HepG2 (cell line): ENCODE results near the gene NT5DC1. TPM values are rescaled to one million over a fixed set of nuclear protein-coding genes. Genes with fewer than 3 reads are reported as not detected.

Source experiments
- ATAC-seq: fragments of 200-7000 bp; cut with Tn5 transposase; 3 replicates; pipeline ENCODE4 v1.9.1; 2020; ENCODE audit warnings: mild to moderate bottlenecking, moderate library complexity
- BruUV-seq: library from RNA; stranded (reverse); fragments of 400-500 nt; replicated peaks from 2 replicates; lab custom pipeline; 2021; lab: Mats Ljungman, UMichigan
- CTCF ChIA-PET: fragments of 300-600 bp; formaldehyde crosslinking; extraction: SDS; loops from one replicate; lab custom pipeline; 2021; ENCODE audit warnings: low total read pairs, inconsistent platforms, low intra/inter-chr PET ratio; lab: Yijun Ruan, JAX
- POLR2A ChIA-PET: fragments of 350-600 bp; sonication (Branson Sonifier 250); formaldehyde crosslinking; loops from one replicate; lab custom pipeline; 2020; ENCODE audit warnings: antibody characterized with exemption, inconsistent platforms; lab: Yijun Ruan, JAX
- DNase-seq: peaks from one replicate; pipeline ENCODE4 v3.0.0-alpha.2; 2015; ENCODE audit warnings: low spot score
- FAIRE-seq: peaks from 3 replicates; lab custom pipeline; 2011; peaks lifted over from hg19 to GRCh38; lab: Jason Lieb, UNC
- H2AFZ ChIP-seq: one replicate; pipeline ENCODE4 v1.6.1; 2011; ENCODE audit warnings: low read length, inconsistent platforms
- H3K27ac ChIP-seq: fragments of 300-600 bp; 3 replicates; pipeline ENCODE4 v1.8.0; 2011; ENCODE audit warnings: mixed run types, mild to moderate bottlenecking, mixed read lengths, low read length, inconsistent platforms; ENCODE audit not compliant: insufficient read depth; ENCODE audit errors: extremely low read length
- H3K27me3 ChIP-seq, 2 experiments: fragments of 200-600 bp in 1 of 2; 2 replicates in 1 of 2; 3 replicates in 1 of 2; pipeline versions ENCODE4 v1.6.0 to v1.8.0; 2011; ENCODE audit warnings: low read length in 2 of 2, mild to moderate bottlenecking in 2 of 2, moderate library complexity in 2 of 2, inconsistent platforms in 1 of 2; ENCODE audit not compliant: insufficient read depth in 2 of 2, control insufficient read depth in 1 of 2
- H3K36me3 ChIP-seq, 2 experiments: fragments of 200-600 bp in 1 of 2; replicated peaks in 1 of 2; 2 replicates in 1 of 2; 3 replicates in 1 of 2; pipeline versions ENCODE4 v1.5.1 to v1.8.0; 2011; ENCODE audit warnings: low read length in 2 of 2, inconsistent platforms in 1 of 2; ENCODE audit not compliant: insufficient read depth in 2 of 2, control insufficient read depth in 1 of 2
- H3K4me1 ChIP-seq: 2 replicates; pipeline ENCODE4 v1.5.1; 2012; ENCODE audit warnings: low read length, inconsistent platforms; ENCODE audit not compliant: insufficient read depth
- H3K4me2 ChIP-seq: 2 replicates; pipeline ENCODE4 v1.6.0; 2011; ENCODE audit warnings: low read depth, low read length, inconsistent platforms
- H3K4me3 ChIP-seq, 3 experiments: fragments of 200-600 bp in 1 of 3; sonication (generic), shearing (Covaris generic) in 1 of 3; replicated peaks in 1 of 3; 2 replicates each; pipeline ENCODE4 v1.5.1; 2011 to 2016; ENCODE audit warnings: low read length in 3 of 3, inconsistent platforms in 2 of 3, low read depth in 2 of 3, mild to moderate bottlenecking in 2 of 3, control low read depth in 1 of 3, mixed read lengths in 1 of 3; ENCODE audit not compliant: insufficient read depth in 1 of 3
- H3K79me2 ChIP-seq: one replicate; pipeline ENCODE4 v1.6.1; 2011; ENCODE audit warnings: low read length, inconsistent platforms; ENCODE audit not compliant: insufficient read depth
- H3K9ac ChIP-seq: 2 replicates; pipeline ENCODE4 v1.6.0; 2011; ENCODE audit warnings: mild to moderate bottlenecking, low read depth, low read length, inconsistent platforms; ENCODE audit not compliant: insufficient read depth
- H3K9me3 ChIP-seq: 2 replicates; pipeline ENCODE4 v1.5.1; 2012; ENCODE audit warnings: mild to moderate bottlenecking, low read length
- H4K20me1 ChIP-seq: 2 replicates; pipeline ENCODE4 v1.6.0; 2011; ENCODE audit warnings: inconsistent platforms, mild to moderate bottlenecking, low read length, moderate library complexity; ENCODE audit not compliant: insufficient read depth
- CENPX ChIP-seq: sonication (generic); formaldehyde crosslinking; IDR thresholded peaks from 2 replicates; pipeline ENCODE4 v1.9.0; 2021; ENCODE audit warnings: mild to moderate bottlenecking, missing genetic modification reagents, moderate library complexity
- FOXA1 ChIP-seq, 2 experiments: fragments of 450-650 bp in 1 of 2; sonication (generic) in 1 of 2; formaldehyde crosslinking in 1 of 2; IDR thresholded peaks; 2 replicates each; pipeline versions ENCODE4 v1.4.0 to v1.6.1; 2016 to 2020; ENCODE audit warnings: missing genetic modification reagents in 1 of 2
- FOXP1 ChIP-seq, 2 experiments: fragments of 450-650 bp in 1 of 2; IDR thresholded peaks; 2 replicates each; pipeline ENCODE4 v1.6.1; 2017 to 2018; ENCODE audit warnings: antibody characterized with exemption in 1 of 2
- GABPA ChIP-seq, 2 experiments: IDR thresholded peaks; 2 replicates each; pipeline ENCODE4 v1.6.1; 2011 to 2016; ENCODE audit warnings: low read depth in 2 of 2, low read length in 1 of 2, missing biosample characterization in 1 of 2, missing genetic modification characterization in 1 of 2
- MAFG ChIP-seq: sonication (generic); formaldehyde crosslinking; IDR thresholded peaks from 2 replicates; pipeline ENCODE4 v1.5.1; 2020; ENCODE audit warnings: mild to moderate bottlenecking, missing genetic modification reagents
- MLXIP ChIP-seq: sonication (generic); formaldehyde crosslinking; IDR thresholded peaks from 2 replicates; pipeline ENCODE4 v1.9.0; 2021; ENCODE audit warnings: missing genetic modification reagents, borderline replicate concordance
- MTF1 ChIP-seq: sonication (generic); formaldehyde crosslinking; IDR thresholded peaks from 2 replicates; pipeline ENCODE4 v1.5.0; 2020; ENCODE audit warnings: missing genetic modification reagents
- PCBP1 ChIP-seq: fragments of 200-400 bp; formaldehyde crosslinking; IDR thresholded peaks from 2 replicates; pipeline ENCODE4 v1.6.1; 2017; ENCODE audit warnings: mild to moderate bottlenecking, low read depth, low read length, borderline replicate concordance
- SNAPC2 ChIP-seq: sonication (generic); formaldehyde crosslinking; IDR thresholded peaks from 2 replicates; pipeline ENCODE4 v1.8.1; 2022; ENCODE audit warnings: mild to moderate bottlenecking, missing genetic modification reagents
- SRSF4 ChIP-seq: fragments of 200-400 bp; formaldehyde crosslinking; IDR thresholded peaks from one replicate; pipeline ENCODE4 v1.6.1; 2018; ENCODE audit warnings: mild to moderate bottlenecking, low read depth, low read length, moderate library complexity; ENCODE audit not compliant: poor library complexity, severe bottlenecking
- XRCC5 ChIP-seq: fragments of 200-400 bp; formaldehyde crosslinking; optimal IDR thresholded peaks from 2 replicates; pipeline ENCODE3; 2017; ENCODE audit warnings: mild to moderate bottlenecking, low read length
- ZBTB38 ChIP-seq: sonication (generic); formaldehyde crosslinking; IDR thresholded peaks from 2 replicates; pipeline ENCODE4 v1.5.1; 2020; ENCODE audit warnings: mild to moderate bottlenecking, missing genetic modification reagents
- ZBTB46 ChIP-seq: sonication (generic); formaldehyde crosslinking; IDR thresholded peaks from 2 replicates; pipeline ENCODE4 v1.4.0; 2020; ENCODE audit warnings: mild to moderate bottlenecking, missing genetic modification reagents, borderline replicate concordance
- ZNF484 ChIP-seq: sonication (generic); formaldehyde crosslinking; IDR thresholded peaks from 2 replicates; pipeline ENCODE4 v1.5.1; 2020; ENCODE audit warnings: mild to moderate bottlenecking, low read depth, missing genetic modification reagents, borderline replicate concordance
- ZNF790 ChIP-seq: sonication (generic); formaldehyde crosslinking; IDR thresholded peaks from 2 replicates; pipeline ENCODE4 v1.8.0; 2022; ENCODE audit warnings: missing genetic modification reagents, mild to moderate bottlenecking, borderline replicate concordance
- WGBS: methylation state at CpG from one replicate; pipeline ENCODE4 v1.1.6; 2017; ENCODE audit warnings: low lambda C conversion rate; 5-methylcytosine and 5-hydroxymethylcytosine counted together
- in situ Hi-C: cut with HindIII; loops from 2 replicates; pipeline ENCODE4 v1.10.0; 2017; ENCODE audit warnings: low pct_unique_long_range_greater_than_20kb; ENCODE audit not compliant: extremely low pct_ligation_motif_present
- intact Hi-C: fragments of 100-400 bp; cut with micrococcal nuclease; formaldehyde crosslinking; loops from one replicate; pipeline ENCODE4 v1.10.0; 2022; ENCODE audit not compliant: unreplicated experiment
- polyA plus RNA-seq, 8 experiments: library from polyadenylated mRNA; depleted of rRNA in 3 of 8; stranded (reverse) in 7 of 8; unstranded in 1 of 8; fragments of >200 nt; fragmentation: Illumina TruSeq in 4 of 8; extraction: Trizol in 4 of 8; gene quantifications; 2 replicates each; pipeline versions ENCODE4 v1.2.1 to v1.2.3, GENCODE V29; 2011 to 2016; ENCODE audit warnings: low read depth in 4 of 8, missing spikeins in 1 of 8, mixed read lengths in 1 of 8; ENCODE audit not compliant: insufficient read depth in 1 of 8
- total RNA-seq, 5 experiments: library from RNA; depleted of rRNA; stranded (reverse); fragments of >200 nt; fragmentation: Illumina TruSeq; extraction: Trizol; gene quantifications; 2 replicates each; pipeline ENCODE4 v1.2.3, GENCODE V29; 2016; ENCODE audit warnings: low read depth in 1 of 5
- TF ChIP-seq, protein P1 (sequence below): sonication (generic); formaldehyde crosslinking; IDR thresholded peaks from 2 replicates; pipeline ENCODE4 v1.9.0; 2021; ENCODE audit warnings: missing genetic modification reagents, mild to moderate bottlenecking, borderline replicate concordance

NT5DC1 gene
- total and polyA plus RNA-seq, 2 of the 13 experiments (the other 11 are each of a cell fraction or from before 2014, with no cell fraction given) = 27.0 to 56.1 TPM

GRCh38 chr6:116271149-116271708 is 170.6 kb downstream of the NT5DC1 start:
- no peaks in the 10 kb centered on the region for H3K9me3 ChIP-seq
- H3K27me3 ChIP-seq = no peaks in the 10 kb centered on the region
- no peak overlapping the region for H2AFZ ChIP-seq
- H4K20me1 ChIP-seq = peaks cover 9% of the 10 kb centered on the region; the same call in 1 of the 2 replicates
- 85% methylated on average over 2 of the region's 2 CpGs for WGBS
- no peak overlapping the region for H3K9ac ChIP-seq
- H3K79me2 ChIP-seq = peaks cover 10% of the 10 kb centered on the region
- CTCF ChIA-PET = interaction anchor here (4.6 kb wide), 1 partner anchor 53 kb away, joined by 29 read pairs; no protein-coding TSS in a partner anchor
- DNase-seq = no peak
- in situ Hi-C loops (loop anchor here (10.0 kb wide), 1 partner anchor 294 kb away; no protein-coding TSS in a partner anchor), intact Hi-C loops (loop anchor here (10.0 kb wide), 1 partner anchor 166 kb away; the partner anchor contains the start of gene NT5DC1)
- peaks cover 18% of the 10 kb centered on the region for H3K4me1 ChIP-seq
- H3K4me2 ChIP-seq = no peak overlapping the region
- no peak for FAIRE-seq
- POLR2A ChIA-PET = interaction anchor here (0.9 to 2.2 kb wide), 2 partner anchors 8 to 17 kb away, joined by 7 to 8 read pairs; partner anchors contain the start of genes TSPYL1 and TSPYL4
- H3K36me3 ChIP-seq = peaks cover 0 to 3% of the 10 kb centered on the region in 2 experiments; a peak in 1 of 5 replicates
- no peak overlapping the region for H3K4me3 ChIP-seq
- BruUV-seq = no TSS peak
- H3K27ac ChIP-seq = no peak overlapping the region
- no peak for ATAC-seq
- TF ChIP-seq MTF1 (CRISPR knock-in tag) = no peak
- TF ChIP-seq SRSF4 = no peak
- TF ChIP-seq SNAPC2 (CRISPR knock-in tag) = no peak
- TF ChIP-seq GABPA (IDR thresholded peaks at IDR 0.05; ENCODE audit: low read depth, low read length) = no peak
- no peak for TF ChIP-seq GABPA (CRISPR knock-in tag; IDR thresholded peaks at IDR 0.05; ENCODE audit: low read depth)
- no peak for TF ChIP-seq CENPX (CRISPR knock-in tag)
- TF ChIP-seq ZNF790 (CRISPR knock-in tag) = no peak
- TF ChIP-seq XRCC5 = no peak
- TF ChIP-seq FOXA1 (IDR thresholded peaks at IDR 0.05) = no peak
- no peak for TF ChIP-seq FOXA1 (CRISPR knock-in tag; IDR thresholded peaks at IDR 0.05)
- no peak for TF ChIP-seq MLXIP (CRISPR knock-in tag)
- TF ChIP-seq PCBP1 = no peak
- no peak for TF ChIP-seq ZBTB38 (CRISPR knock-in tag)
- TF ChIP-seq MAFG (CRISPR knock-in tag) = no peak
- TF ChIP-seq ZBTB46 (CRISPR knock-in tag) = no peak
- TF ChIP-seq ZNF484 (CRISPR knock-in tag) = no peak
- TF ChIP-seq, protein P1, sequence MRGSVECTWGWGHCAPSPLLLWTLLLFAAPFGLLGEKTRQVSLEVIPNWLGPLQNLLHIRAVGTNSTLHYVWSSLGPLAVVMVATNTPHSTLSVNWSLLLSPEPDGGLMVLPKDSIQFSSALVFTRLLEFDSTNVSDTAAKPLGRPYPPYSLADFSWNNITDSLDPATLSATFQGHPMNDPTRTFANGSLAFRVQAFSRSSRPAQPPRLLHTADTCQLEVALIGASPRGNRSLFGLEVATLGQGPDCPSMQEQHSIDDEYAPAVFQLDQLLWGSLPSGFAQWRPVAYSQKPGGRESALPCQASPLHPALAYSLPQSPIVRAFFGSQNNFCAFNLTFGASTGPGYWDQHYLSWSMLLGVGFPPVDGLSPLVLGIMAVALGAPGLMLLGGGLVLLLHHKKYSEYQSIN (CRISPR knock-in tag) = no peak
- TF ChIP-seq FOXP1 (IDR thresholded peaks at IDR 0.05) = no peak
- TF ChIP-seq FOXP1 (CRISPR knock-in tag; IDR thresholded peaks at IDR 0.05) = no peak
